Stomach smooth muscle (tissue), 2 donors: ENCODE results near the gene ERCC3.

Experiments
- H3K27ac ChIP-seq: one replicate; pipeline ENCODE4 v1.7.0; 2013; ENCODE audit warnings: mild to moderate bottlenecking, low read length, inconsistent platforms
- H3K27me3 ChIP-seq, 2 donors: one replicate each; pipeline ENCODE4 v1.7.0; 2013; ENCODE audit warnings: low read length in 2 of 2; ENCODE audit not compliant: insufficient read depth in 2 of 2, control insufficient read depth in 1 of 2
- H3K36me3 ChIP-seq, 2 donors: one replicate each; pipeline ENCODE4 v1.7.0; 2013; ENCODE audit warnings: low read length in 2 of 2; ENCODE audit not compliant: control insufficient read depth in 2 of 2, insufficient read depth in 2 of 2
- H3K4me1 ChIP-seq: one replicate; pipeline ENCODE4 v1.7.0; 2013; ENCODE audit warnings: low read length; ENCODE audit not compliant: control insufficient read depth, insufficient read depth
- H3K4me3 ChIP-seq, 2 donors: one replicate each; pipeline ENCODE4 v1.7.0; 2013; ENCODE audit warnings: low read length in 2 of 2
- H3K9ac ChIP-seq, 2 donors: one replicate each; pipeline ENCODE4 v1.7.0; 2013; ENCODE audit warnings: low read length in 2 of 2, mild to moderate bottlenecking in 1 of 2
- H3K9me3 ChIP-seq, 2 donors: one replicate each; pipeline ENCODE4 v1.7.0; 2013; ENCODE audit warnings: low read length in 2 of 2; ENCODE audit not compliant: control insufficient read depth in 2 of 2
- donor health status: healthy.
- donor health status: Pancreatic carcinoma.

Gene ERCC3

GRCh38 chr2:127293748-127294562, at the start of gene ERCC3:
Gene ERCC3 (minus strand): TSS chr2:127294144. CDS start chr2:127294081, 63 bp downstream.
- Histone ChIP-seq H3K27me3 (no peaks in the 10 kb centered on the region), H3K4me1 (peaks cover 11% of the 10 kb centered on the region), H3K27ac (peak within 1 kb of the TSS; percentile 64), H3K9ac (peak within 1 kb of the TSS; percentile 80 to 89), H3K9me3 (no peaks in the 10 kb centered on the region), H3K36me3 (peaks cover 27 to 30% of the 10 kb centered on the region in 2 donors), H3K4me3 (peak within 1 kb of the TSS; percentile 91 to 93)

GRCh38 chr2:127343277-127343676, 49.3 kb upstream of the ERCC3 start:
- no peak overlapping the region for H3K27ac ChIP-seq
- no peaks in the 10 kb centered on the region for H3K27me3 ChIP-seq
- H3K4me3 ChIP-seq: no peak overlapping the region
- H3K4me1 ChIP-seq: no peaks in the 10 kb centered on the region
- peaks cover 0 to 6% of the 10 kb centered on the region in 2 donors for H3K36me3 ChIP-seq
- no peak overlapping the region for H3K9ac ChIP-seq
- H3K9me3 ChIP-seq: no peaks in the 10 kb centered on the region

- no peaks in the 10 kb centered on the region for H3K27me3 ChIP-seq
- H3K27ac ChIP-seq: no peak overlapping the region
- no peak overlapping the region for H3K4me3 ChIP-seq
- H3K36me3 ChIP-seq: peaks cover under 1 to 6% of the 10 kb centered on the region in 2 donors
- H3K9ac ChIP-seq: no peak overlapping the region
- no peaks in the 10 kb centered on the region for H3K4me1 ChIP-seq
- no peaks in the 10 kb centered on the region for H3K9me3 ChIP-seq
Measured at GRCh38 chr2:127342101-127342500, 48.2 kb upstream of the ERCC3 start.

- no peaks in the 10 kb centered on the region for H3K9me3 ChIP-seq
- no peaks in the 10 kb centered on the region for H3K4me1 ChIP-seq
- H3K4me3 ChIP-seq: no peak overlapping the region
- no peak overlapping the region for H3K9ac ChIP-seq
- H3K36me3 ChIP-seq: peaks cover 3 to 7% of the 10 kb centered on the region in 2 donors
- H3K27ac ChIP-seq: no peak overlapping the region
- H3K27me3 ChIP-seq: no peaks in the 10 kb centered on the region
Measured at GRCh38 chr2:127332335-127332734, 38.4 kb upstream of the ERCC3 start.

- Histone ChIP-seq H3K27ac (no peak overlapping the region), H3K4me1 (no peaks in the 10 kb centered on the region), H3K4me3 (no peak overlapping the region), H3K36me3 (peaks cover 3% of the 10 kb centered on the region in 2 donors), H3K9me3 (no peaks in the 10 kb centered on the region), H3K9ac (no peak overlapping the region), H3K27me3 (no peaks in the 10 kb centered on the region)
Measured at GRCh38 chr2:127330753-127331152, 36.8 kb upstream of the ERCC3 start.

- Histone ChIP-seq H3K9ac (no peak overlapping the region), H3K27me3 (no peaks in the 10 kb centered on the region), H3K9me3 (no peaks in the 10 kb centered on the region), H3K27ac (no peak overlapping the region), H3K4me3 (no peak overlapping the region), H3K4me1 (no peaks in the 10 kb centered on the region), H3K36me3 (peaks cover 9 to 18% of the 10 kb centered on the region in 2 donors)
Measured at GRCh38 chr2:127326289-127326945, 32.5 kb upstream of the ERCC3 start.

GRCh38 chr2:127324635-127325034, 30.7 kb upstream of the ERCC3 start:
- H3K4me3 ChIP-seq: no peak overlapping the region
- H3K27ac ChIP-seq: no peak overlapping the region
- H3K9ac ChIP-seq: no peak overlapping the region
- peaks cover 16 to 27% of the 10 kb centered on the region in 2 donors for H3K36me3 ChIP-seq
- H3K27me3 ChIP-seq: no peaks in the 10 kb centered on the region
- no peaks in the 10 kb centered on the region for H3K4me1 ChIP-seq
- peaks cover 0 to 3% of the 10 kb centered on the region in 2 donors for H3K9me3 ChIP-seq

- H3K9ac ChIP-seq: no peak overlapping the region
Measured at GRCh38 chr2:127321303-127321702, 27.4 kb upstream of the ERCC3 start.

GRCh38 chr2:127320586-127321275, 26.8 kb upstream of the ERCC3 start:
- Histone ChIP-seq H3K9me3 (peaks cover 0 to 3% of the 10 kb centered on the region in 2 donors), H3K36me3 (peaks cover 30 to 37% of the 10 kb centered on the region in 2 donors), H3K9ac (no peak overlapping the region), H3K4me1 (no peaks in the 10 kb centered on the region), H3K27ac (no peak overlapping the region), H3K4me3 (no peak overlapping the region), H3K27me3 (no peaks in the 10 kb centered on the region)

More at GRCh38 chr2:127321303-127321702, 27.4 kb upstream of the ERCC3 start:
- peaks cover 29 to 36% of the 10 kb centered on the region in 2 donors for H3K36me3 ChIP-seq
- H3K27ac ChIP-seq: no peak overlapping the region
- H3K27me3 ChIP-seq: no peaks in the 10 kb centered on the region
- H3K4me1 ChIP-seq: no peaks in the 10 kb centered on the region
- no peak overlapping the region for H3K4me3 ChIP-seq
- H3K9me3 ChIP-seq: peaks cover 0 to 3% of the 10 kb centered on the region in 2 donors

- no peaks in the 10 kb centered on the region for H3K4me1 ChIP-seq
- no peaks in the 10 kb centered on the region for H3K27me3 ChIP-seq
- H3K27ac ChIP-seq: no peak overlapping the region
- H3K9ac ChIP-seq: no peak overlapping the region
- no peak overlapping the region for H3K4me3 ChIP-seq
- H3K36me3 ChIP-seq: peaks cover 29 to 35% of the 10 kb centered on the region in 2 donors
- H3K9me3 ChIP-seq: peaks cover 0 to 3% of the 10 kb centered on the region in 2 donors
Measured at GRCh38 chr2:127320067-127320466, 26.1 kb upstream of the ERCC3 start.
